ENCODE measurements around the gene GEN1.

GEN1 gene, protein sequence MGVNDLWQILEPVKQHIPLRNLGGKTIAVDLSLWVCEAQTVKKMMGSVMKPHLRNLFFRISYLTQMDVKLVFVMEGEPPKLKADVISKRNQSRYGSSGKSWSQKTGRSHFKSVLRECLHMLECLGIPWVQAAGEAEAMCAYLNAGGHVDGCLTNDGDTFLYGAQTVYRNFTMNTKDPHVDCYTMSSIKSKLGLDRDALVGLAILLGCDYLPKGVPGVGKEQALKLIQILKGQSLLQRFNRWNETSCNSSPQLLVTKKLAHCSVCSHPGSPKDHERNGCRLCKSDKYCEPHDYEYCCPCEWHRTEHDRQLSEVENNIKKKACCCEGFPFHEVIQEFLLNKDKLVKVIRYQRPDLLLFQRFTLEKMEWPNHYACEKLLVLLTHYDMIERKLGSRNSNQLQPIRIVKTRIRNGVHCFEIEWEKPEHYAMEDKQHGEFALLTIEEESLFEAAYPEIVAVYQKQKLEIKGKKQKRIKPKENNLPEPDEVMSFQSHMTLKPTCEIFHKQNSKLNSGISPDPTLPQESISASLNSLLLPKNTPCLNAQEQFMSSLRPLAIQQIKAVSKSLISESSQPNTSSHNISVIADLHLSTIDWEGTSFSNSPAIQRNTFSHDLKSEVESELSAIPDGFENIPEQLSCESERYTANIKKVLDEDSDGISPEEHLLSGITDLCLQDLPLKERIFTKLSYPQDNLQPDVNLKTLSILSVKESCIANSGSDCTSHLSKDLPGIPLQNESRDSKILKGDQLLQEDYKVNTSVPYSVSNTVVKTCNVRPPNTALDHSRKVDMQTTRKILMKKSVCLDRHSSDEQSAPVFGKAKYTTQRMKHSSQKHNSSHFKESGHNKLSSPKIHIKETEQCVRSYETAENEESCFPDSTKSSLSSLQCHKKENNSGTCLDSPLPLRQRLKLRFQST

DNA sequence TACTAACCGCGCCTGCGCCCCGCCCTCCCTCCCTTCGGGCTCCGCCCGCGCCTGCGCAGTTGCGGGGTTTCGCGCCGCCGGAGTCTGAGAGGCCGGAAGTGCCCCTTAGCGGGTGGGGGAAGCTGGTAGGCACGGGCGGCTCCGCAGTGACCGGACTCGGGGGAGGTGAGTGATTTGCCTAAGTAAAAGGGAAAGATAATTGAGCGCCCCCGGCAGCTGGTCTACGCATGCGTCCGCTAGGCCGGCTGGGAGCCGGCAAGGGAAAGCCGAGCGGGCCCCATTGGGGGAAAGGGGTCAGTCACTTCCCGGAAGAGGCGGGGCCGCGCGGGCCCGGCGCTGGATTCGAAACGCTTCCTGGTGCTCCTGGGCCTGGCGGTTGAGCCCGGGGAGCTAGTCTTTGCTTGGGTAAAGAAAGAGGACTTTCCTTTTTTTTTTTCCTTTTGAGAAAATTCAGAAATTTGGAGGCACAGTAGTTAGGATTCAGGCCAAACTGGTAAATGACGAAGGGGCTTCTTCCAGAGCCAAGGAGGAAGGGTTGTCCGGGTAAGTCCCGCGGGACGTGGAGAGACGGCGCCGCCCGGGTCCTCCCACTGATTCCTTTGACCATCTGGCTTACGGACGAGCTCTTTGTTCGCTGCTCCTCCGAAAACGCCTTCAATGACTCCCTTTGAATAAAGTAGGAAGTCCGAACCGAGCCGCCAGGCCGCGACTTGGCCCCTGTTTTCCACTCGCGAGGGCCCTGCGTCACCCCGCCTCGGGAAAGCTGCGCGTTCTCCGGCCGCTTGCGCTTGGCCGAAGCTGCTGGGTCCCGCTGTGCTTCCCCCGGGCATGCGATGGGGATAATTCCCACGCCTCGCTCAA is at the start of gene GEN1, which contains the start of gene SMC6:
TSS of gene GEN1 (plus strand) at position 336 of the 861 bp plus-strand sequence. CDS start 5,806 bp downstream, outside the sequence.
TSS of gene SMC6 (minus strand) at position 8 of the 861 bp plus-strand sequence. CDS start 7,864 bp downstream, outside the sequence.
- peak; percentile 98 for DNase-seq

DNA sequence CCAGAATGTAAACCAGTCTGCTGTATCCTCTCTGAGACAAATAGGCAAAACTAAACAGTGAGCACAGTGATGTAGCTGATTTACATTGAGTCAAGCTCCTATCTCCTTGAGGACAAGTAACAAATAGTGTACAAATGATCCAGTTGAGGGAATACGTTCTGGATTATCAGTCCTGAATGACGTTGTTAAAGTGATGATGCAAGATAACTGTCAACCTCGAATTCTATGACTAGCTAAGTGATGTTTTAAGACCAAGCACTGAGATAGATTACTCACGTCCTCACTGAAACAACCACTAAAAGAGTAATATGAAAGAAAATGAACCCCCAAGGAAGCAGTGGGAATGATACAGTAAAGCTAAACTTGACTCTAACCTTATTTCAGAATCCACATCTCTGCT is 47.1 kb upstream of the GEN1 start:
- DNase-seq = no peak

DNA sequence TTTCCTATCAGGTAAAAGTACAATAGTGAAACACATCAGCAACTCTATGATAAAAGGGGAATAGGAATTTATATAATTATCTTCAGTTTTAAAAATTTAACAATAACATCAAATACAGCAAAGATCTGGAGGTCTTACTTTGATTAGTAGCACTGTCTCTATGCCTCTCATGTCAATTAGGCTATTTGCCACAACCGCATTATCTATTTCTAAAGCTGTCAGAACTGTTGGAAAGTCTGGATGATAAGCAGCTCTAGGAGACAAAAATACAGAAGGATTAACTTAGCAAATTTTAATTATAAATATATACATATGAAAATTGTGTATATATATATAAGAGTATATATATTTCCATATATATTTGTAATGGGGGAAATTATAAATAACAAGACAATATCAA is 45.4 kb upstream of the GEN1 start:
- no peak for DNase-seq

DNA sequence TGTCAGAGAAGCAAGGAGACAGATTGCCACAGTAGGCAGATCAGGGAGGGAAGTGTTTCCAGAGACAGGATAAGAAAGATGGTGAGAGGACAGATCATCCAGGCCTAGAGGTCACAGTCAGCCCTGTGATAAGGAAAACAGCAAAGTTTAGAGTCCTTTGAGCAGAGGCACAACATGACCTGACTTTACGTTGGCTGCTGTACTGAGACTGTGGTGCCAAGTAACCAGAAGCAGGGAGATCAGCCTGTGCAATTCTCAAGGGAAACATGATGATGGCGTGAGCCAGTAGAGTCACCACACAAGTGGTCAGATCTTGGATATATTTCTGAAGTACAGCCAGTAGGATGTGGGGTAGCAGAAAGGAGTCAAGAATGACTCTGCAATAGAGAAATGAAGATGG is 44.0 kb upstream of the GEN1 start:
- DNase-seq = no peak

DNA sequence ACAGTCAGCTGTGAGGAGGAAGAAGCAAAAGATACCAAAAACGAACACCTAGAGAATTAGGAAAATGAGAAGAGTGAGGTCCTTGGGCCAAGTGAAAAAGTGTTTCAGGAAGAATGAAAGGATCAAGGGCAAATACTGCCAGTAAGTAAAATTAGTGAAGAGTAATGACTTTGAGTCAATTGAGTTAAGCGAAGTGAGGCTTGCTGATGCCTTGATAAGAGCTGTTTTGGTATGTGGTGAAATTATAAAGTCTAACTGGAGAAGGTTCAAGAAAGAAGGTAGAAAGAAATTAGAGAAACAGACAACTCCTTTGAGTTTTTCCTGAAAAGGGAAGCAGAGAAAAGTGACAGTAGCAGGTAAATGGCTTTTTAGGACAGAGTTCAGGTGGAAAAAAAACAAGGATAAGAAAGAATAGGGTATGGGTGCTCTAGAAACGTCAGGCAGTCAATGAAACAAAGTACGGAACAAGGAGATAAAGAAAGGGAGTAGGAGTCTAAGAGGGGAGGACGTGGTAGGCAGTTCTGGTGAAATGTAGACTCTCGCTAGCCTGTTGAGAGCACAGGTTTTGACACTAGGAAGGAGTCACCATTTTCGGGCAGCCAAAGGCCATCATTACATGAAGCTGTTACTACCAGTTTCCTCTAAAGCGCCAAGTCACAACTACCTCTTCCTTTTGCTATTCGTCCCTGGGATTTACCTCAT is 43.2 kb upstream of the GEN1 start:
- DNase-seq = no peak

DNA sequence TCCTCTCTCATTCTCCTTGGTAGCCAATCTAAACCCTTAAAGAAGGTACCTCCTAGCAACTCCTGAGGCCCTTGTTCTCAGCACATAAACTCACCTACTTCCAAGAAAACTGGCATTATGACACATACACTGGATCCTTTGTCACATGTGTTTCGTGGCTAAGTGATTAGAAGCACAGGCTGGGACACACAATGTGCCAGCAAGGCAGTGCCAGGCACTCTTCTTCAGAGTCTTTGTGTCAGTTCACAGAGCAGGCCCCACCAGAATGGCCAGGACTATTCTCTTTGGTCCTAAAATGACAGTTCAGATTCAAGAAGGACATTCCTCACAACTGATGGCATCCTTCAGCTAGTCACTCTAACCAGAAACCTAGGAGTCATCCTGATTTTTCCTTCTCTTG is 40.6 kb upstream of the GEN1 start:
- DNase-seq = no peak

DNA sequence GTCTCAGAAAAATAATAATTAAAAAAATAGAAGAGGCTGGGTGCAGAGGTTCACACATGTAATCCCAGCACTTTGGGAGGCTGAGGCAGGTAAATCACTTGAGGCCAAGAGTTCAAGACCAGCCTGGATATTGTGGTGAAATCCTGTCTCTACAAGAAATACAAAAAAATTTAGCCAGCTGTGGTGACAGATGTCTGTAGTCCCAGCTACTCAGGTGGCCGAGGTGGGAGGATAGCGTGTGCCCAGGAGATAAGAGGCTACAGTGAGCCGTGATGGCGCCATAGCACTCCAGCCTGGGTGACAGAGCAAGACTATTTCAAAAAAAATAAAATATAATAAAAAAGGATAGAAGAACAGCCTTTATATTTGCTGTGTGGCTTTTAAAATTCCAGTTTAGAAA is 36.3 kb upstream of the GEN1 start:
- DNase-seq = no peak

DNA sequence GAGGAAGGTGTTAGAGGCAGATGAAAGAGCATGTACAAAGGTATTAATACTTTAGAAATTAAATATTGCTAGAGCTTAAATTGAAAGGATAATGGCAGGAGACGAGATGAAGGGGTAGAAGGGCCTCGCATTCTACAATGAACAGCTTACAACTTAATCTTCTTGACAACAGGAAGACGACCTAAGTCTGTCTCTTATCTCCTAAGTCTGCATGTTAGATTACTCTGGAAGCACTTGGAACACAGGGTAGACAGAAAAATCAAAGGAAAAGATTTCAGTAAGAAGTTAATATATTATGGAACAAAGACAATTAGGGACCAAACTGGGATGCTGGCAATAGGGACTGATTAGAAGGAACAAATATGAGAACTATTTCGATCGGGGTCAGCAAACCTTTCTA is 35.2 kb upstream of the GEN1 start:
- no peak for DNase-seq

DNA sequence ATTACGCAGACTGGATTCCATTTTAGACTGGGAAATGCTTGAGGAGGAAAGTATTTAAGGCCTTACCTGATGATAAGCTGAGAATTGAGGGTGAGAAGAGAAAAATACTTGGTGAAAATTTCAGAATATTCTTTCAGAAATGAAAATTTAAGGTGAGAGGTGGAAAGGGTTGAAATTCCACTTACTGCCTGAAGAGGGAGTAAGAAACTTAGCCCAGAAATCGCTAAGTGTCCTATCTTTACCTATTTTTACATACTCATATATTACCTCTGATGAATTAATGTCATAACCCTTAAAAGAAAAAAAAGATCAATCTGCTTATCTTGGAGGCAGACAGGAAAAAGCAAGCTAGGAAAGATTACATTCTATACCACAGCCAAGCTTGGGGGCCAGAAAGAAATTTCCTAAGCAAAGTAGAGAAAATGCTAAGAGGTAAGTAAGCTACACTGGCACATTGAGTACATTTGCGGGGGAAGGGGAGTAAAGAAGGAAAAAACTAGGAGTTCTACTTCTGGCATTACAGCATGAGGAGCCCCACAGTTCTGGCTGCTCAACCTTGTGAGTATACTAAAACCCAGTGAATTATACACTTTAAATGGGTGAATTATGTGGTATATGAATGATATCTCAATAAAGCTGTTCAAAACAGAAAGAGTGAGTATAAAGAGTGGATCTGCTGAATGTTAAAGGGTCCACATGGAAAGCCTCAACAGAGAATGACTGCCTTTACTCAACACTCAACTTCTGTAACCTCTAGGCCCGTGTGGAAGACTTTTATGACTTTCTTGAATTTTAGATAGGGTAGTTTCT is 34.2 kb upstream of the GEN1 start:
- DNase-seq = no peak

DNA sequence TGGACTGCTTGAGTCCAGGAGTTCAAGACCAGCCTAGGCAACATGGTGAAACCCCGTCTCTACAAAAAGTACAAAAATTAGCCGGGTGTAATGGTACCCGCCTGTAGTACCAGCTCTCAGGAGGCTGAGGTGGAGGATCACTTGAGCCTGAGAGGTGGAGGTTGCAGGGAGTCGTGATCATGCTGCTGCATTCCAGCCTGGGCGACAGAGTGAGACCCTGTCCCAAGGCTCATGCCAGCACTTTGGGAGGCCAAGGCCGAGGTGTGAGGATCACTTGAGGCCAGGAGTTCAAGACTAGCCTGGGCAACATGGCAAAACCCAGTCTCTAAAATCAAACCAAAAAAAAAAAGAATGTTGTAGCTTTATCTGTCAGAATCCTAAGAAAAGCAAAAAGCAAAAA is 25.7 kb upstream of the GEN1 start:
- DNase-seq = no peak

DNA sequence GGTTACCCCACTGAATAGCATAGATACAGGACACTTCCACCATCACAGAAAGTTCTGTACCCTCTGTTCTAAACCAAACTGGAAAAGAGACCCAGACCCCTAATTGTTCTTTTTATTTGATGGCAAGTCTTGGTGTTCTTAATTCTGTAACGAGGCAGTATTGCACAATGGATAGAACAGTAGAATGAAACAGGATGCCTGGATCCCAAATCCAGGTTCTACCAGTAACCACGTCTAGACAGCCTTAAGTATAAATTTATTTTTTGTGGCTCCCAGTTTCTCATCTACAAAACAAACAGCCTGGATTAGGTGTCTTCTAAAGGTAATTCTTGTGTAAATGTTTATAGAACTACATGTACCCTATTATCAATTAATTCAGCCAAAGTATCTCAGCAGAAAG is 24.1 kb upstream of the GEN1 start:
- DNase-seq = no peak

DNA sequence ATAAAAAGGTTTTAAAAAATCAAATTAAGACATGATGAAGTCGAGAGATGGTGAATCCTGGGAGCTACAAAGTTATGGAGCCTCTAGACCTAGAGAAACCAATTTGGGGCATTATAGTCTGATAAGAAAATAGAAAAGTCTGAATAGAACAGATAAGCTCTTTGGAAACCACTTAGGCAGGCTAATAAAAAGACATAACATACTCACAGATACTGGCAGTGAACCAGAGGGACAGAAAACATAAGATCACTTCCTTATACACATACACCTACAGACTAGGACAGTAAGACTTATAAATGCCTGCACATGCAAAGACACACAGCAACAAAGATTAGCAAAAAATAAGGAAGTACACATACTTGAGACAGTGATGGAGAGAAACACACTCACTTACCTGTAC is 20.3 kb upstream of the GEN1 start:
- DNase-seq = no peak

DNA sequence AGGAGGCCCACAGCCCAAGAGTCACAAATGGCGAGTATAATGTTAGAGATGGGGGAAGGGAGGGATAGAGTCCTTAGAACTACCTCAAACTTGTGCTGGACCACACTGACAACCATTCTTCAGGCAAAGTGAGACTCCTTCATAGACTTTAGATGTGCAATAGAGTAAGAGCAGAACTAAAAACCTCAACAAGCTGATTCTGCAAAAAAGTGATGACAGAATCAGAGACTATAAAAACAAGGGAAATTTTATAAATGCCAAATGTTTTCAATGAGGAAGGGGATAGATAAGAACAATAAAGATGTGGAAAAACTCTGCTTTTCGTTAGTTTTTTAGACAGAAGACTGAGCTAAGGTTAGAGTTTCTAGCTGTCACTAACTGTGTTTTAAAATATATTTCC is 18.1 kb upstream of the GEN1 start:
- no peak for DNase-seq

DNA sequence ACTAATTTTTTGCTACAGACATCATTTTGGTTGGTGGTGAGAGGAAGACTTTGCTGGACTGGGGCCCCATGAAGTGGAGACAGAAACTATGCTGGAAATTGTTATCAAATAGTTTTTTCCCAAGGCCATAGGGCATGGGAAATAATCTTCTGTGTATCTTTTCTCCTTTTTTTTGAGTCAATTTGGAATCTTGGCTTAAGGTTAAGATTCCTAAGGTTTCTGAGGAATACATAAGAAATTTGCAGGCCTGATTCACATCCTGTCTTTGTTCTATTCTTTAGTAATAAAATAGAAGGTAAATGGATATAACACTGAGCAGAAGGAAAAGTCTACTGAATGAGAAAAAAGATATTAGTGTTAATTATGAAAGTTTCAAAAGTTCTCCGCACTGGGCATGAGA is 16.9 kb upstream of the GEN1 start:
- no peak for DNase-seq

DNA sequence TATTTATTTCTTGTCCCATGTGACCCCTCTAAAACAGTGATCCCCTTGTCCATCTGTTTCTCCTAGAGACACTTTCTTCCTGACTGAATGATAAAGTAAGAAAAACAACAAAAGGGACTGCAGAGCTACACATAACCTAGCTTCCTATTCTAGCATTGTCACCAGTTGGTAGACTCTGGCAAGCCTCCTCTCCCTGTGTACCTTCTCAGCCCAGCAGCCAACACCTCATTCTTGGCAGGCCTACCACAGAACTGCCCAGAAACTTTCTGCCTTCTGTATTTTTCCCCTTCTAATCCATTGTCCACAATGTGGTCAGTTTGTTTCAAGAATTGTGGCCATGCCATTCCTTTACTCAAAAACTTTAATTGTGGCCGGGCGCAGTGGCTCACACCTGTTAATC is 13.7 kb upstream of the GEN1 start:
- no peak for DNase-seq

DNA sequence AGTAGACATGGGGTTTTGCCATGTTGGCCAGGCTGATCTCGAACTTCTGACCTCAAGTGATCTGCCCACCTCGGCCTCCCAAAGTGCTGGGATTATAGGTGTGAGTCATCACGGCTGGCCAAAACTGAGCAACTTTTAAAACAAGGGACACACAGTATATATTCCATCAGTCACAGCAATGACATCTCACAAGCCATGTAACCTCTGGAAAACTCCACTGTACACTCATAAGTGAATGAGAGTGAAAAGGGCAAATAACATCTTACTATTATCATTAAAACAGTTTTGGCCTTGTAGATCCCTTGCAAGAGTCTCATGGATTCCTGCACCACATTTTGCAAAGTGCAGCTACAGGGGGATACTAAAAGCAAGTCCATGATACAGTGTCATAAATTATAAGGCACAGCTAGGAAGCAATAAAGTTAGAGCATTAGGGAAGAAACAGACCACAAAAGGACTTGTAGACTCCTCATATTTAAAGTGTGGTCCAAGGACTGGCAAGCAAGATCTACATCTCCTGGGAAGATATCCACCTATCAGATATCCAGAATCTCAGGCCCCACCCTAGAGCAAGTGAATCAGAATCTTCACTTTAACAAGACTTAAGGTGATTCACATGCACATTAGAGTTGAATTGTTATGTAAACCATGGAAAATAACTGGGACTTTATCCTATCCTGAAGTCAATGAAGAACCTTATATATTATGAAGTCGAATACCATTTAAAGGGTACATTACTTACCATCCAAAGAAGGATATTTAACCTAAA is 6.1 kb upstream of the GEN1 start:
- DNase-seq = no peak

DNA sequence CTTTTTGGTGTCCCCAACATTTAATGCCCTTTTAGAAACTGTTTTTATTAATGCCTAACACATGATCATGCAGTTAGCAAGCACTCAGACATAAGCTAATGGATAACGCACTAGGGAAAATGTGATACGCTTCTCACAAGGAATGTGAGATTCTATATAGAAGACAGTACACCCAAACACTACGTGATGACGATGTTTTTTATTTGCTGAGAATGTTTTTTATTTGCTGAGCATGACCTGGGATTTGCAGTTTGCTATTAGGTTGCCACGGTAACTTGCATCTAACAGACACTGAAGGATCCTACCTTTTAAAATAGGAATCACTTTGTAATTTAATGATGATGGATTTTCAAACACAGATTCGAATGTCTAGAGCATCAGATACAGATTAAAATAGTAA is 5.2 kb upstream of the GEN1 start:
- no peak for DNase-seq

DNA sequence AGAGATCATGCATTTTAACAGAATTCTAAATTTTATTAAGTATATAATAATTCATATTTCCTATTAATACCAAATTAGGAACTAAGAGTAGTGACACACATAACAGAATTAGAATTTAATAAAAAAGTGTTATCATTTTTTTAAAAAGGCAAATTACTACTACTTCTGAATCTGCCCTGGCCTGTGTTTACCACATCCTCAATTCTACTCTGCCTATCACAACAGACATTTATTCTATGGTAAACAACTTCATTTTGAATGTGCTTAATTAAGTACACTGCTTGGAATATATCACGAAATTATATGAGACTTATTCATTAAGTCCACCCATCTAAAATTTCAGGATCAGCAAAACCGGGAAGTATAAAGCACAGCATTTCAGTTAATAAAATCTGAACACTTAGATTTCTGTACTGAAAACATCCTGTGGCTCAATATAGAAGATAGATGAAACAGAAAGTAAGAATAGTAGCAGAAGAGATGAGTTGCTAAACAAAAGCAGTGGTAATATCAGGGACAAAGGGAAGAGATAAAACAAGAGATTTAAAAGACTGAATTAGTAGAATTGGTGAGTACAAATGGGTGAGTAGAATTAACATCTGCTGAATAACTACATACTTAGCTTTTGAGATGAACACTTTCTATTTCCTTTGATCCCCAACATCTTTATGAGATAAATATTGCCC is 4.0 kb upstream of the GEN1 start:
- DNase-seq = no peak

DNA sequence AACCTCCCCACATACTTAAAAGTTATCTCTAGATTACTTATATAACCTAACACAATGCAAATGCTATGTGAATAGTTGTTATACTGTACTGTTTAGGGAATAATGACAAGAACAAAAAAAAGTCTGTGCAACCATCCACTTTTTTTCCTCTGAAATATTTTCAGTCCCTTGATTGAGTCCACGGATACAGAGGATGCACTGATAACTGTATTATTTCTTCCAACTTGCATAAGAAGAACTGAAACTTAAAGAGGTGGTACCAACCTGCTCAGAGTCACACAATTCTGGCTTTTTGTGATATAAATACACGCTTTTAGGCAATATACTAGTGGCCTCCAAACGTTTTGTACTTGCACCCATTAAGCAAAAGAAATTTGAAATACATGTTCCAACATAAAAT is 1.7 kb upstream of the GEN1 start:
- no peak for DNase-seq
